Measurements from ENCODE around the gene SEMA4D.
A peak's percentile ranks its signal among the peaks of the same experiment; 100 is the strongest.

SEMA4D gene

DNA sequence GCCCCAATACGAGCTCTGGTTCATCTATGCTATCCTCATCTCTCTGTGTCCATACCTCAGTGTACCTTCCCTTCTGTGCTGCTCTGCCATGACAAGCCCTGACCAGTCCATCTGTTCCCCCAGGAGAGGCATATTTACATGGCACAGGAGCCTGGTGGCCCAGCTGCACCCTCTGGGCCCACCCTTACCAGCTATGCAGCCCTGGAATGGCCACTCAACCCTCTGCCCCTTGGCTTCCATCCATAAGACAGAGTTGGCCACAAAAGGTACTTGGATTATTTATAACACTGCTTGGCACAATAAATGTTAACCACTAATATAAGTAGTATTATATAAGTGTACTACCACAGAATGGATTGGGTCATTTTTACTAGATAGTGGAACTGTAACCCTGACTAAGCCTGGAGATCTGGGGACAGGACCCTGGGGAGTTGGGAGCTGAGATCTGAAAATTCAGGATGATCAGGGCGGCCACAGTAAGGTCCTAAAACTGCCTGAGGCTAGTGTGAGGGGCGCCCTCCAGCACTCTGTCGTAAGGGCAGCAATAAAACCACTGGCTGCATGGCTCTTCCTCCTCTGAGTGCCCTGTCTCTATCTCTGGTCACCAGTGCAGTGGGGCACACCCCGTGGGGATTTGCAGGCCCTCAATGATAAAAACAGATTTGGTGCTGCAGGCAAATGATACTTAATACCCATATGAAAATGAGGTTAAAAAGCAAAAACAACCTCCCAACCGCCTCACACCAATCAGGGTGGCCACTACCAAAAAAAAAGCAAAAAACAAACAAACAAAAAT lies 65.8 kb downstream of the SEMA4D start:
- no peak for DNase-seq (ENCODE audit: low read depth in 3 of 3)

DNA sequence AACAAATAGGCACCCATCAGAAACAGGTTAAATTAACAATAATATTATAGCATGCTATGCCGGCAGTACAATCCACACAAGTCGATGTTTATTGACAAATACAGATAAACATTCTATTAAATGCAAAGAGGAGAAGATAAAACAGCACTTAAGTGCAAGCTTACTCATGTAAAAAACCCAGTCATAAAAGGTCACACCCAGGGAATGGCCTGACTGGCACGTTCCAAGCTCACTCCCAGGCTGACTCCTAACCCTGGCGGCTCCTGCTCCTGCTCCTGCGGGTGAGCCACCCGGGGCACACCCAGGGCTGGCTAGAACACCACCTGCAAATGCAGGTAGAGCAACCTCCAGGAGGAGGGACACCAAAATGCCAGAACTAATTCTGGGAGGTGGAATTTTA lies 66.9 kb downstream of the SEMA4D start:
- no peak for DNase-seq (ENCODE audit: low read depth in 3 of 3)

DNA sequence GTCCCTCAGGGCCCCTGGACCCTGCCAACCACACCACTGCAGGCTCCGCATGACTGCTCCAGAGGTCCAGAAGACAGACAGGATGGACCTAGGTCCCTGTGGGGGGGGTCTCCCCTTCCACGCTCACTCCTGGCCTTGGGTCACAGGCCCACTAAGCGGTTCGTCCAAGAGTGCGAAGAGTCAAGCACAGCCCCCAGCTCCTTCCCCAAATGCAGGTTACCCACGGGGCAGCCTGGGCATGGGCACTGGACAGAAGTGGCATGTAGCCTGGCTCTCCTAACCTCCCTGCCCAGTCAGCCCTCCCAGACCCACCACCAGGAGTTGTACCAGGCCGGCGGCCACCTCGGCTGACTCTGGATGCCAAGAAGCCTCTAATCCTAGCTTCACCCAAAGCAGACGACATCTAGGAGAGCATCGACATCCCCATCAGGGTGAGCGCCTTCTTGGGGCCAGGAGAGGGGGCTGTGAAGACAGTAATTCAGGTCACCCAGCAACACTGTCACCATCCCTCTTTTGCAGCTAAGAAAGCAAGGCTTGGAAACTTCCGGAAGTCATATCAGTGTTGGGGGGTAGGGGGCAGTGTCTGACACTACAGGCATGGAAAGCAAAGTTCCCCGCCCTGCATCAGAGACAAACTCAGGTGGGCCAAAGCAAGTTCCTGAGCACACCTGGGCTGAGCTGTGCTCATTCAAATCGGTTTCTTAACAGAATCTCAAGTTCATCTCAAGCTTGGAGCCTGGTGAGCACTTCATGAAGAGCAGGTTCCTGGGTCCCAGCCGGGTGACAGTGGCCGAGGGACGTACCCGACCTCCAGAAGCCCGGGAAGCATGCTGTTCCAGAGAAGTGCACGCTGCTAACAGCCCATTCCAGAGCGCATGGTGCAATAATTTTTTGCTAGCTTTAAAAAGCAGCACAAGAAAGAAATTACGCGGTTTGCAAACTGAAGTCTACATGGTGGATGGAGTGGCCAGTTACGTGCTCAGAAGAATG lies 68.7 kb downstream of the SEMA4D start:
- peak in 1 of 3 experiments; percentile 46 for DNase-seq (ENCODE audit: low read depth in 3 of 3)

DNA sequence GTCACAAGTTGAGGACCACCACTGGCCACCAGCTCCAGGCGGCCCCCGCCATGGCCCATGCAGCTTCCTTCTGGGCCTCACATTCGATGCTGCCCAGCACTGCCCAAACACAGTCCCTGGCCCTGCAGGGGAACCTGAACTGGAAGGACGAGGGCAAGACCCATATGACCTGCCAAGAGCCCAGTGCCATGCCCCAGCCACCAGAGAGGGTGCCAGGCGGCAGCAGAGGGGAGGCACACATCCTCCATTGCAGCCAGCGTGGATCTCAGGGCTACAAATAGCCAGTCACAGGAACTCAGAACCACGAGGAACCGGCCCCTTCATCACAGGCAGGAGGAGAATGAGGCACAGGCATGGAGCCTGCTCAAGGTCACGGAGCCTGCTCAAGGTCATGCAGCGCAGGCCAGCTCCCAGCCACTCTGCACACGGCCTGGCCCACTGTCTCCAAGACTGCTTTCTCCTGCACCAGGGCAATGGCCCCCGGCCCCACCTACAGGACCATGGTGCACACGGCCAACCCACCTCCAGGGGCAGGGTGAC lies 69.6 kb downstream of the SEMA4D start:
- DNase-seq (ENCODE audit: low read depth in 3 of 3) = no peak

DNA sequence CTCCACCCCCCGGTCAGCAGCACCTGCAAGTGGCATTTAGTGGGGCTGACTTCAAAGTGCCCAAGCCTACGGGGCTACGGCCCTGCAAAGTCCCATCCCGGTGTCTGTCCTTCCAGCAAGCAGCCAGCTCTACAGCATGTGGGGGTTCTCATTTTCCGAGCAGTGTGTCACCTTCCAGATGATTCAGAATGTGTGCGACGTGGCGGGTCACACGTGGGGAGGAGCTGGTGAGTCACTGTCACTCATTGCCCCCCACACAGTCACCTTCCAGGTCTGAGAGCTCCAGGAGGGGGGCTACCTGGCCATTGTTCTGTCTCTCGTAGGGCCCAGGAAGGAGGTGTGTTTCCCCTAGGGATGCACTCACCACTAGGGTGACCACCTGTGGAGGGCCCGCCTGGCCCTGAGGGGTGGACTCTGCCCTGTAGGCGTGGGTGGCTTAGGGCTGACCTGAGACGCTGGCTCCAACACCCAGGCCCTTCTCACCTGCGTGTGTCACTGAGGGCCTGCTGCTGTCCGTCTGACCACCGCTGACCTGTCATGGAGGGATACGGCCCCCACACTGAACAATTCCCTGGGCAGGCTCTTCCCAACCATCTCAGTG lies 70.2 kb downstream of the SEMA4D start:
- peak; percentile 73 to 87 (median 74) for DNase-seq (ENCODE audit: low read depth in 3 of 3)

DNA sequence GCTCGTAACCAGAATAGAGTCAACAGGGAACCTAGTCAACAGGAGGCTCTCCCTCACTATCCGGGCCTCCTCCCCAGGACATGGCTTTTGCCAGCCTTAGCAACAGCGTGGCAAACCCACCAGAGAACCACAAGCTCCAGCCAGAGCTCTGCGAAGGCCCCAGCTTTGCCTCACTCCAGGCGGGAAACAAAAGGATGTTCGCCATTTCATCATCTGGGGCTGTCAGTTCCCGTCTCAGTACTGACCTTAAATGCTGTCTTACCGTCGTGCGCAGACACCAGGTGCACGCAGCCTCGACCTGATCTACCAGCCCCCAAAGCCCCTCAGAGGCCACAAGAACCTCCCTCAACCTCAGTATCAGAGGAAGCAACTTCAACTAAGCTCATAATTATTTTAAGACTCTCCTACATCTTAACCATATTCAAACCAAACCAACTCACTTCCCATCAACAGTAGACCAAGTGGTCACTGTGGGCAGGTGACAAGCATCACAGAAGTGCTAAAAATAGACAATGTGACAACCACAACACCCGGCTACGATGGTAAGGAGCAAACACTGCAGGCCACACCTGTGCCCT lies 71.4 kb downstream of the SEMA4D start:
- DNase-seq (ENCODE audit: low read depth in 3 of 3) = no peak

DNA sequence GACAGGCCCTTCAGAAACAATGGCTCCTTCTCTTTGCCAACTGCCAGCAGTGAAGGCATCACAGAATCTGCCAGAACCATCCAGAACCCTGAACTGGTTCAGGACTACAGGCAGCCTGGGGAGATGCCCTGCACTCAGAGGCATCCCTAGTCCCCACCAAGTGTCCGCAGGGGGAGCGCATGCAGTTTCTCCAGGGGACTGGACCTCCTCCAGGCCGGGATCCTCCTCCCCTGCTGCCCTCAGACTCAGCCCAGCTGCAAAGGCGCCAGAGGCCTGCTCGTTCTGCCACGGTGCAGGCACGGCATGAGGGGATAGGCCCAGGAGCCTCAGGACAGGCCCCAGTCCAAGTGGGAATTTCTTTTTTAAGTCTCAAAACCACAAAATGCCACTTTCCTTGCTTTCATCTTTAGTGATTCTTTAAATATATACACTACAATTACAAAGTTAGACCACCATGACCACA lies 72.0 kb downstream of the SEMA4D start:
- DNase-seq (ENCODE audit: low read depth in 3 of 3) = no peak

DNA sequence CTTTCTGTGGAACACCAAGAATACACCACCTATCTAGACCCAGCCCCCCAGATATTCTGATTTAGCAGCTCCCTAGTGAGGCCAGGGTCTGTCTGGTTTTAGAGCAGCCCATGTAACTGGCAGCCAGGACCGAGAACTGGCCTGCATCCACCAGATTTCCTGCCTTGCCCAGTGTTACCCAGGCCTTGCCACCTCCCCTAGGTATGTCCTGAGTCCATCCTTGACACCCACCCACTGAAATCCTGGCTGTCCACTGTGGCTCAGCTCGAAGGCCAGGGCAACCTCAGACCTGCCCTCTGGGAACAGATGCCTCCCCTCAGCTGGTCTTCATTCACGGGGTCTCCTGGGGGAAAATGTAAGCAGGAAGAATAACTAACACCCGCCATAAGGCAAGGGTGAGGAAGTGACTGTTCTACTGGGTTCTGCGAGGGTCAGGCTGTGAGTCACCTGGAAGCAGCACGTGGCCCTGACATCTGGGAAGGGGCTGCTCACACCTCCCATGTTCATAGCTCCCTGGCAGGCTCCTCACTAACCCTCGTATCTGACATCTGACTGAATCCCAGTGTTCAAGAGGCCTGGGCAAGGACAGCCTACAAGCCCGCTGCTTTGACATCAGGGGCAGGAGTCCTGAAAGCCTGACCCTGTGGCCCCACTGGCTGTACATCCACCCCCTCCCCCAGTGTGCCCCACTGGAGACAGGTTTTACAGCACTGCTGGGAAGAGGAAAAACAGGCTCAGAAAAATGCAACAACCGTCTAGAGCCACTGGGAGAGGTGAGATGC lies 72.7 kb downstream of the SEMA4D start:
- no peak for DNase-seq (ENCODE audit: low read depth in 3 of 3)

DNA sequence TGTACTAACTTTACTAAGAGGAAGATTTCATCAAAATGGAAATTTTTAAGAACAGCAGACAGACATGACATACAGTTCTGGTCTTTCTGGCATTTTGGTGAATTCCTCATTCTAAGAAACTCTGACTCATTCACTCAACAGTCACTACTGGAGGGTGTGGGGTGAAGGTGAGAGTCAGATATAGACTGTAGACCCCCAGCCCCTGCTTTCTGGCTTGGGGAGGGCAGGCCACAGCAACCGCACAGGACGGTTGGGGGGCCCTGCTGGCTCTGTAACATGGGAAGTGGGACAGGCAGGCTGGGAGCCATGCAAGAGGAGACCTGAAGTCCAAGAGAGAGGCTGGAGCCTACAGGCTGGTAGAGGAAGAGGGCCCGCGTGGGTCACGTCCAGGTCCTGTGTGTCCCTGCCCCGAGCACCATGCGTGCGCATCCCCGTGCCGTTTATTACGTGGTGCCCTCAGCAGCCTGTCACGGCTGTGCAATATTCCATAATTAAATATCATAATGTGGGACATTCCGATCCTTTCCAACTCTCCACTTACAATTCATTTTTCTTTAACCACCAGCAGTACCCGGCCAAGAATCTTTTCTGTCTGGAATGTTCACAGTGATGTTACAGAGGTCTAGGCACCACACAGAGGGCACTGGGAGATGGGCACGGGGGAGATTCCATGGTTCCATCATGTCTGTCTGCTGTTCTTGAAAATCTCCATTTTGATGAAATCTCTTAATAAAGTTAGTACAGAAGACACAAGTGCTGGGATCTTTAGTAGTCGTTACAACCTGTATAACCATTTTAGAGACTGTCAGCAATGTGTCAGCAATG lies 75.5 kb downstream of the SEMA4D start:
- DNase-seq (ENCODE audit: low read depth in 3 of 3) = peak; percentile 45 to 68 (median 49)

DNA sequence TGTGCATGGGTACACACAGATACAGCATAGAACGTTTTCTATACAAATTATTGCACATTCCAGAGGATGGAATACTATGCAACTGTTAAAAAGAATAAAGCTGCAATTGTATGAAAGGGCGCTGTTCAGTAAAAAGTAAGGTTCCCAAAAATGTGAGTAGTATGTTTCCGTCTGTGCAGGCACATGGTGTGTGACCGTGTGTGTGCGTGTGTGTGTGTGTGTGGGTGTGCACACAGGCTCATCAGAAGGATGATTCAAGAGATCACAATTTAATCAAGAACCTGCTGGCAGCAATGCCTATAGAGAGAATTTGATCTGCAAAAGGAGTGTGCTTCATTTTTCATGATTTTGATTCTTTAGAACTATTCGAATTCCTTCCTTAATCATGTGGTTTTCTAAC lies 76.3 kb downstream of the SEMA4D start:
- peak in 1 of 3 experiments; percentile 56 for DNase-seq (ENCODE audit: low read depth in 3 of 3)

DNA sequence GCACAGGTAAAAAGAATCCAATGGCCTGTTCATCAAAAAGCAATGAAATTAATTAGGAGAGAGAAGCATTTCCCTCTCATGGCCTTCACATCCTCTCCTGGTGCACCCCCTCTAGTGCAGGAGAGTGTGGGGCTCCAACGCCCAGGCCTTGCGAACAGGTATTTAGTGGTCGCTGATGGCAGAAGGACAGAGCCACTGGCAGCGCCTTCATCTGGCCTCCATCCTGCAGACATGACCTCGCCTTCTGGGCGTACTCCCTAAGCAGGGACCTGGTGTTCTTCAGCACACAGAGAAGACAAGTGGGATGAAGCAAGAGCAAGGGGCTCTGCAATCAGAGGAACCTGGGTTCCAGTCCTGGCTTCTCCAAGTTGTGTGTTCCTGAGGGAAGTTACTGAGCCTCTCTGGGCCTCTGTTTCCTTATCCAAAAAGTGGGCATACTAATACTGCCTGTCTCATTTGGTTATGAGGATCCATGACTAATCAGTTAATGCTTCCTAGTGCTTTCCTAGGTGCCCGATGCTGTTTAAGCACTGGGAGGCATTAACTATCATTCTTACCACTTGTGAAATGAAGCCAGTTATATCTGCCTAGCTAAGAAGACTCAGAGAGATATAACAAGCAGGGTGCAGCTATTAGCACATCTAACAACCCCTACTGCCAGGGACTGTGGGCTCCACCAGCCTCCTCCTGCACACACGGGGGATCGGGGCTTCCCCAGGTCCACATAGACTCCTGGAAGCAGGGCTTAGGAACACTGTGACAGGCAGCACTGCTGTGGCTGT lies 77.3 kb downstream of the SEMA4D start:
- DNase-seq (ENCODE audit: low read depth in 3 of 3) = no peak

DNA sequence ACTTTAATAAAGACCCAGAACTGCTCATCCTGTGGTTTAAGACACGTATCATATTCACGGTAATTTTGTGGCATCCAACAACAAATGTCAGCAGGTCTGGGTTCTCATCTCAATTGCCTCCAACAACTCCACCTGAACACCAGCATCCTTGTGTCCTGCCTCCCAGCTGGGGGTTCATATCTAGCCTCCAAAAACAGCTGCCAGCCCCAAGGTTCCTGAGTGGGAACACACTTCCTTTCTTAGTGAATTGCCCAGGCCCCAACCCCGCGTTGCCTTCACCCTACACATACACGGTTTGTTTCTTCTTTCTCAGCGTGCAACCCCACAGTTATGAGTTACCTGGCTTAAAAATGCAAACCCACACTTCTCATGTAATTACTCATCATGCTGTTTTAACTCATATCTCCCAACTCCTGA lies 77.9 kb downstream of the SEMA4D start:
- DNase-seq (ENCODE audit: low read depth in 3 of 3) = peak in 2 of 3 experiments; percentile 34 to 53

DNA sequence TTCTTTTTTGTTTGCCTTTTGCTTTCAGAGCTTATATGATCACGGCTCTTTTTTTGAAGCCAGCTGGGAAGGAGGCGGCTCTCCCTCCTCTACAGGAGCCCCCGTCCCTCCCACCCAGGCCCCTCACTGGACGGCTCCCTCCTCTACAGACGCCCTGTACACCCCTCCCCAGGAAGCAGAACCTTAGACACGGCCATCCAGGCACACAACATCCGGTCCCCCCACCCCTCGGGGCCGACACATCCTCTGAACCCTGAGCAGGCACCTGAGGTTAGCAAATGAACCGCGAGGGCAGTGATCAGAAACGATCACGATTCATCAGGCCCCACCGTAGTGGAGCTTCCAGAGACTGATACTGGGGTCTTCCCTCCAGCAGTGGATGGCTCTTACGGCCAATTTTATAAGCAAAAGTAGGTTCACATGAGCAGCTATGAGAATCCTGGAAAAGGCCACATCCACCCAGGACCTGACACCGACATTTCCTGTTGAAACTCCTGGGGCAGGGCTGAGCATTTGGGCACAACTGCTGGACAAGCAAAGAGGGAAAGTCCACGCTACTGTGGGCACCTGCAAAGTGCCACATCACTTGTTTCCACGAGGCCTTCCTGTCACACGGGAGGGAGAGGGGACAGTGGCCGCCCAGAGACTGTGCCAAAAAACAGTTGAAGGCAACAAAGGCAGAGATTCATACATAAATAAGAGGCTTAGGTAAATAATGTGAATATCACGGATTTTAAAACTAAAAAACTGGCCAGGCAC lies 78.9 kb downstream of the SEMA4D start:
- DNase-seq (ENCODE audit: low read depth in 3 of 3) = peak; percentile 43 to 74 (median 46)

DNA sequence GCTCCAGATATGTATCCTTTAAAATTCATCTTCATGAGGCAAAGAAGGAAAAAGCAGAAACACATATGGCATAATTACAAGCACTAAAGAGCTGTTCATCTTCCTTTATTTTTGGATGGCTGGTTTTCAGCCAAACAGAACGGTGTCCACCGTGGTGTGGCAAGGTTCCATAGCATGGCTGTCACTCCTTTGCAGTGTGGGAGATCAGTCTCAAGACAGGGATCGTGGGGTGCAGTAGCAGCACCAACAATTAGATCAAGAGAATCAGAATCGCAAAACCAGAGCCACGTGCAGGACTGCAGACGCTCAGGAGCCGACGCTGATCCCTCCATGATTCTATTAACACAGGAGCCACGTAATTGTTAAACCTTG lies 79.5 kb downstream of the SEMA4D start:
- DNase-seq (ENCODE audit: low read depth in 3 of 3) = no peak

DNA sequence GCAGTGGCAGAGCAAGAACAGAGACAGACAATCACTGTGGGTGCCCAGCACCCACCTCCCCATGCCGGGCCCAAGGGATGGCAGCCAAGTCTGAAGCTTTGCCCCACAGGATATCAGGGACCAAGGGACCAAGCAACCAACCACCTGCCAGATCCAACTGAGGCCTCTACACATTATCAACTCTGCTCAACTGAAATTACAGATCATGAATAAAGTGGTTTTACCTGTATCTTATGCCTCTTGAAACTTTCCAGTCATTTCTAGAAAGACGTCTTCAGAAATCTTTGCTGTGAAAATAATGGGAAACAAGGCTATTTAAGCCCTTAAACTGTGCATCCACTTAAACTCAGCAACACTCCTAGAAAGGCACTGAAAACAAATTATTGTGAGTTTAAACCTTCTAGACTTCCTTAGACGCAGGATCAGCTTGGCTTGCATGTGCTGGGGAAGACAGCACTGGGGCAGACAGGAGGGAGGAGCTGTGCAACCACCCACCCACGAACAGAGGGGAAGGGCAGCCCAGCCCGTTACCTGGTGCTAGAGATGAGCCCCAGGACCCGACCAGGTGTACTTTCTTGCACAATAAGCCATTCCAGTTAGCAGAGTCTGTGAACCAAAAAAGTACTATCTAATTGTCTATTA lies 80.0 kb downstream of the SEMA4D start:
- DNase-seq (ENCODE audit: low read depth in 3 of 3) = no peak

DNA sequence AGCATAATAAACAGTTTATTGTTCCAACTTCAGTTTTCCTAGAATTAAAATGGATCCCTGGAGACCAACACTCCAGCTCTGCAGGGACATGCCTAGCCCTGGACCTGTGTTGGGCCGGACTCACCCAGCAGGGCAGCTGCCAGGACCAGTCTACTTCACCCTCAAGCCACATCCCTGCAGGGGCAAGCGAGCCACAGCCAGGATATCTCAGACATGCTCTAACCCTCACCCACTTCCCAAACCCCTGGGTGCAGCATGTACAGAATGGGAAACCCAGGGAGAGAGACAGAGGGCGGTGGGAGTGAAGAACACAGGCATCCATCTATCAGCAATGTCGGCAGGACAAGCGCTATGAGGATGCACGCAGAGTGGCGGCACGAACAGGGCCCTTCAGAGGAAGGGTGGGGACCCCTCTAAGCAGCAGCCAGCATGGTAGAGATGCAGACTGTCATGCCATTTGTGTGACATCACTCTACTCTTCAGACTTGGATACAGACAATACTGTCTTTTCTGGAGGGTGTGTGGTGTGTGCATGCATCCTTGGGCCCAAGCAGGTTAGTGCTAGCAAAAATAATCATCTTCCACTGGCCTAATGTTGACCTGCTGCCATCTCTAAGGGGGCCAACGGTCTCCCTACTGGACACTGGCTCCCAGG lies 83.1 kb downstream of the SEMA4D start:
- DNase-seq (ENCODE audit: low read depth in 3 of 3) = no peak

DNA sequence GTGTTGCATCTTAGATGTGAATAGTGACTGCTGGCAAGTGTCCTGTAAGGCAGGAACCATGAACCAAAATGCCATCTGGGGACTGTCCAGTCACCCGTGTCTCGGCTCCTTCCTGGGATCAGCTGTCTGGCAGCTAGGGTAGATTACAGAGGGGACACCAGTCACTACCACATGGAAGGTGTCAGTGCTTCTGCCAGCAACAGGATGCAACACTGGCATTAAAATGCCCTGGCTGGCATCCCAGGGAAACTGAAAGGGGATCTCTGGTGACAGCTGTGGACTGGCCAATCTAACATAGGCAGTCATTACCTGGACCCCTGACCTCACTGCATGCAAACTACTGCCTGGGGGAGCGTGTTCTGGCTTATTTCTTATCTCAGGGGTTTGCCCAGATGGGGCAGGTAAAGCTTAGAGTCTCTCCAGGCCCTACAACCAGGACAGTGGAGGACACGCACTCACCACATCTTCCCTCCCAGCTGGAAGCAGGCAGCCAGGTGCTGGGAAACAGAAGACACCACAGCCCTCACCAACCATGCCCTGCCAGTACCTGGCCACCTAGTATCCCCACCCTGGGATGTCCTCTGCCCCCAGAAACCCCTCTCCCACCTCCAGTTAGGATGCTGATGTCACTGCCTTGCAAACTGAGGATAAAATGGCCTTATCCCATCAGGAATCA lies 83.8 kb downstream of the SEMA4D start:
- DNase-seq (ENCODE audit: low read depth in 3 of 3) = no peak

All from stimulated activated CD4-positive, alpha-beta T cell treated with anti-CD3 and anti-CD28 coated beads, TNF-alpha, amount 100 ng/mL, for 24 hours (primary cell).